ENCODE results near the gene CDH13.

DNA sequence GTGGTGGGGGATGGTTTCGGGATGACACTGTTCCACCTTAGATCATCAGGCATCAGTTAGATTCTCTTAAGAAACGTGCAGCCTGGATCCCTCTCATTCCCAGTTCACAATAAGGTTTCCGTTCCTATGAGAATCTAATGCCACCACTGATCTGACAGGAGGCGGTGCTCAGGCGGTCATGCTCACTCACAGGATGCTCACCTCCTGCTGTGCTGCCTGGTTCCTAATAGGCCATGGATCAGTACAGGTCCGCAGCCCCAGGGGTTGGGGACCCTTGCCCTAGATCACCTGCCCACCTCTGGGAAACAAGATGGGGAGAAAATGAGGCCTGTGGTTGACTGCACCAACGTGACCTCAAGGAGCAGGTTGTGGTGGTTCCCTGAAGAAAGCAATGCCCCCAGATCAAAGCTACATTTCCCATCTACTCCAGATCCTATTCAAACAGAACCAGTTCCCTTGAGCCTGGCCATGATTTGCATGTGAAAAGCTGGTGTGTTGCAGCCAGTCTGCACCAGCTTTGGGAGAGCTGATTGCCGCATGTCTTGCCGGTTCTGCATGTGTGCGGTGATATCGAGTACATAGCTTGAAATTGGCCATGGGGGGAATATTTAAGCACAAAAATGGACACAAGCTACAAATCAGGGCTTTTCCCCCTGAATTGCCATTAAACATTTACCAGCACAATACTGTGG lies 997.8 kb downstream of the CDH13 start:
- no peak for TF ChIP-seq GATA2 (IDR thresholded peaks at IDR 0.05; ENCODE audit: low read depth, low read length)
- no peak for TF ChIP-seq GATA3 (IDR thresholded peaks at IDR 0.05; ENCODE audit: low read depth, low read length)

Measured in SH-SY5Y (cell line).